Measurements from ENCODE around the gene OVCA2.

OVCA2 gene

GRCh38 chr17:2067048-2067561 lies 25.3 kb downstream of the OVCA2 start:
- DNase-seq: no peak

DNA sequence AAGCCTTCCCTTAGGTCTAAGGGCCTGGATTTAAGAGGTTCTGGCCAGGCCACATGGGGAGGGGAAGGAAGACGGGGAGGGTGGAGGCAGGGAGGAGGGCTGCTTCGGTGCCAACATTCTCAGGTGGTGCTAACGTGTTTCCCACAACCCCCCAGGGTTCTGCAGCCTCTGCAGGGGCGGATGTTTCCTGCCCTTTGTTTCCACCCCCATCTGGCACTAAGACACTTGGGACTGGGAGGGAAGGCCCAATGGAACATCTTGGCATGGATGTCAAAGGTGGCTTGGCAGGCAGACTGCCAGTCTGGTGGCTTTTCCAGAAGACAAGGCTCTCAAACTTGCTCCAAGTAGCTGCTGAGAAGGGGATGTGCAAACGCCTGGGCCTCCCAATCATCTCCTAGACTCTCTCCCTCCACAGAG lies 25.8 kb downstream of the OVCA2 start:
- DNase-seq: no peak

- DNase-seq: no peak
Observed at GRCh38 chr17:2068031-2068518, 26.3 kb downstream of the OVCA2 start.

- no peak for DNase-seq
Observed at GRCh38 chr17:2068519-2069051, 26.8 kb downstream of the OVCA2 start.

DNA sequence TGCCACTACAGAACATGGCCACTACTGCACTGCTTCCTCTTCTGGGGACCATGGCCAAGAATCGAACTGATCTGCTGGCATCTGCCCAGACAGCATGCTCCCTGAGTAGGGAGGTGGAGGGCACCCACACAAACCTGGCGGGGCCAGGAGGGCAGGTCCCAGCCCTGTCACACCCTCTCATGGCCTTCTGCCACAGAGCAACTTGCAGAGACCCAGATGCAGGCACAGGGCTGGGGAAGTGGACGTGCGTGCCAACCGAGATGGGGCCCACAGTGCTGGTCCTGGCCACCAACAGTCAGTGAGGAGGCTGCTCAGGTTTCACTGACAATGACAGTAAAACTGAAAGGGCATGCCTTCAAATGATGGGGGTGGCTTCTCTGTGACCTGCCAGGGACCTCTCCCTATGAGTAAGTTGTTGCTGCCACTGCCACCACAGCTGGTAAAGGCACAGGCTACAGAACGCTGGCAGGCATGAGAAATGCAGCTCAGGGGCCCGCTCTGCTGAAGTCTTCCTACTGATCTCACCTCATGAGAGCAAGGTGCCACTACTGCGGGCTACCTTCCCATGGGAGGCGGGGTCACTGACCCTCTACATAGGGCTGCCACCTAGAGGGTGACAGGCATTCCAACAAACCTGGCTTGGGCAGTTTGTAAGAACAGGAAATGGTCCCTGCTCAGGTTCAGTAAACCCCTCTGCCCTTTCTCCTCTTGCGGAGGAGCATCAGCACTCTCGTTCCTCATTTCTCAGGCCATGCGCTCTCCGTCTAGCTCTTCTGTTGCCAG lies 28.6 kb downstream of the OVCA2 start:
- peak; percentile 77 for DNase-seq

DNA sequence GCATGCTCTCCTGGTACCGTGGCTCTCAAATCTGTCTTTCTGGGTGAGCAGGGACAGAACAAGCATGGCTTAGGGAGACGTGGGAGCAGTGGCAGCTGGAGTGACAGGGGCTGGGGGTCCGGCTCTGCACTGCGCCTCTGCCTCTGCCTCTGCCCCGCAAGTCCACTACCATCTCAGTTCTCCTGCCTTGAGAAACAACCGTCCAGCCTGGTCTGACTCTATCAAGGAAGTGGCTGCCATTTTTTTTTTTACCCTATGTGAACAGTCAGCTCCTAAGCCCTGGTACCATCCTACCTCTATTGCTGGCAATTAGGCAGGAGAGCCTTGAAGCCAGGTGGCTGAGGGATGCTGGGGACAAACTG lies 29.2 kb downstream of the OVCA2 start:
- no peak for DNase-seq

DNA sequence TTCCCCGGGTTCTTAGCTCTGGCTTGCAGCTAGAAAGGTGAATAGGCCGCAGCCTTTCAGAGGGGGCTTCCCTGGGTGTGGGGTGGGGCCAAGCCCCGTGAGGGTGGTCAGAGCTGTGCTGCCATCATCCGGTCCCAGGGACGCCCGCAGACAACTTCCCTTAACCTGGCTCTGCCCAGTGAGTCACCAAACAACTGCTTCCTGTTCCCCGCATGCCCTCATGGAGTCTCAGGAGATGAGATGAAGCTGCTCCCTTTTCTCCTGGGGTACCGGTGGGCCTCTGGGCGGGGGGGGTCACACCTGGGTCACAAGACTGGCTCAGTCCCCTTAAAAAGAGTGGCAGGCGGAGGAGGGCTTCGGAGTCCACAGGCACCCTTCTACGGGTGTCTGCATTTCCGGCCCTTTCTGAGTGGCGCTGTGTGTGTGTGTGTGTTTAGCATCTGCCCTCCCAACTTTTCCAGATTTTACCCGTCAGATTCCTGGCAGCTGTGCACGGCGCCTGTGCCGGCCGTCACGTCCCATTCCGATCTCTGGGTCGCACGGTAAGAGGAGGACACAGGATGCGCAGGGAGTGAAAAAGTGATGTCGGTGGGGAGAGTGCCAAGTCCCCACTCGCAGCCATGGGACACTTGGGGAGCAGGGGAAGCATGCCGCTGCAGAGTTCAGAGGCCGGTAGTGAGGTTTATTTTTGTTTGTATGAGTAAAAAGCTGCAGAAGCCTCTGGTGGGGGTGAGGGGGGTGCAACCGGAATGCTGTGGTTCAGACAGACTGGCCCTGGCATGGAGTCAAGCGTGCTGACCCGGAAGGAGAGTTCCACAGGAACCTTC lies 29.8 kb downstream of the OVCA2 start:
- DNase-seq: no peak

GRCh38 chr17:2074919-2075318 lies 33.1 kb downstream of the OVCA2 start:
- DNase-seq: no peak

GRCh38 chr17:2075336-2076086 lies 33.7 kb downstream of the OVCA2 start:
- no peak for DNase-seq

GRCh38 chr17:2076087-2076984 lies 34.5 kb downstream of the OVCA2 start:
- no peak for DNase-seq

GRCh38 chr17:2077040-2077439 lies 35.2 kb downstream of the OVCA2 start:
- no peak for DNase-seq

DNA sequence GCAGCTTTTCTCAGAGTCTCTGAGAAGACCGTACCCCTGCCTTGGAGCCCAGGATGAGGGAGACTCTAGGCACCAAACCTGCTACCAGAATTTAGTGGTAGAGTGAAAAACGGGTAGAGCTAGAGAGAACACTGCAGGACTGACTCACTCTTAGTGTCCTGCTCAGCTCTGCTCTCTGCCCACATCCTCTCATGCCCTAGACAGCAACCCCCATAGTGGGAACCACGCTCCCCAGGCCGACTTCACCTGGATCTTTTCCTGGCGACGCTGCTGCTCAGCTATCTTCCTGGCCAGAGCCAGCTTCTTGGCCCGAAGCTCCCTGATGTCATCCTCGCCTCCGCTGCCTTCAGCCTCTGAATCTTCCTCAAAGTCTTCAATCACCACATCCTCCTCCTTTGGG lies 39.7 kb downstream of the OVCA2 start:
- no peak for DNase-seq

- no peak for DNase-seq
Observed at GRCh38 chr17:2082003-2082781, 40.4 kb downstream of the OVCA2 start.

GRCh38 chr17:2083613-2084035 lies 41.8 kb downstream of the OVCA2 start:
- no peak for DNase-seq

DNA sequence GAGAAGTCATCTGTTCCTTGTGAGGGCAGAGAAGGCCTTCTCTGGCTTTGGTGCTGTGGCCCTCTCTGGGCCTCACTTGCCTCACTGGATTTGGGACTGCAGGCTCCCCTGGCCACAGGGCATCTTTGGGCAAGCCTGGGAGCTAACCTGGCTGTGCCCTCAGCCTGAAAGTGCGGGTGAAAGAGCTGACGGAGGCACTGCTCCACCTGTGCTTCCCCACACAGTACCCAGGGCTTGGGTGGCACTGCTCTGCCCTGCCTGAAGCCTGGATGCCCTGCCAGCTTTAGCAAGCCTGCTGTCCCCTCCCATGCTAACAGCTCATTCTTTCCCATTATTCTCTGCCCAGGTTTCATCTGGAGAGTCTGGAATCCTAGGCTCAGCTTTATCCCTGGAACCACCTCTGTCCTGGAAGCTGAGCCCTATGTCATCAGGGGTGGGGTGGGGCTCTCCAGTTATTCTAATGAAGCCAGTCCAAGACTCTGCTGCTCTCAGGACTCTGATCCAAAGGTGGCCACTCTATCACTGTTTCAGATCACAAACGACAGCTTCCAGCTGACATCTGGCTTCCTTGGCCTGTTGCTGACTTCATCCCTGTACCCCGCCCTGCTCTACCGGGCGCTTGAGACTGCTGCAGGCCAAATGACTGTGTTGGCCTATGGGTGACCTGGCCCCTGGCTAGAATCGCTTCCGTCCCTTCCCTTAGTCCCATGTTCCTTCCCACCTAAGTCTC lies 42.4 kb downstream of the OVCA2 start:
- no peak for DNase-seq

DNA sequence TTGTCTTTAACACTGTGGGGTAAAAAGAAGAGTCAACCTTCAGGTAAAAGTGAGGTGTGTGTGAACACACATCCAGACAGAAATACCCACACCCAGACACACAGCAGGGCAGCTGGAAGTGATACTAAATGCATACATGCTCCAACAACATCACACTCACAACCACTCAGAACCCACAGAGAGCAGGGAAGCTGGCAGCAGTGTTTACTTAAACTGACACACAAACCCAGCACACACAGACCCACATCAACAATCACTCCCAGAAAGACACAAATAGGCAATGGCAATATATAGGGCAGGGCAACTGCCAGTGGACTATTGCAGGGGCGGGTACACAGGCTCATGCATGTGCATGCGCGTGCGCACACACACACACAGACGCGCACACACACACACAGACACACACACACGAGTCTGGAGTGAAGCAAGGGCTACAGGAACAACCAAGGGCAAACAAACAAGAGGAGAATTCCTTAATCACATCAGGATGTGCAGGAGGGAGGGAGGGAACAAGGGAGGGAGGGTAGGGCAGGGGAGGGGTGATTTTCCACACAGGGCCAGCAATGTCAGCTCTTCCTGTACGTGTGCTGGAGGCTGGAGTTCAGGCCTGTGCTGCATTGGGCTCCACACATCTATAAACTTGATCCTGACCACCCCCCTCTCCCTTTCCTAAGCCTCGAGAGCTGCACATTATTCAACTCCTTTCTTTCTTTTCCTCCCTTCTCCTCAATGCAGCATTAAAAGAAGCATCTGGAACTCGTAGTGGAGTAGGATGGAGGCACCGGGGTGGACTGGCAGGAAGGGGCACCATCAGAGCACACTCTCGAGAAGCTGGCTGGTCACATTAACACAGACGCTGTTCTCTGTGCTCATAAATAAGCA lies 43.2 kb downstream of the OVCA2 start:
- no peak for DNase-seq

GRCh38 chr17:2085648-2085949 lies 43.8 kb downstream of the OVCA2 start:
- DNase-seq: no peak

DNA sequence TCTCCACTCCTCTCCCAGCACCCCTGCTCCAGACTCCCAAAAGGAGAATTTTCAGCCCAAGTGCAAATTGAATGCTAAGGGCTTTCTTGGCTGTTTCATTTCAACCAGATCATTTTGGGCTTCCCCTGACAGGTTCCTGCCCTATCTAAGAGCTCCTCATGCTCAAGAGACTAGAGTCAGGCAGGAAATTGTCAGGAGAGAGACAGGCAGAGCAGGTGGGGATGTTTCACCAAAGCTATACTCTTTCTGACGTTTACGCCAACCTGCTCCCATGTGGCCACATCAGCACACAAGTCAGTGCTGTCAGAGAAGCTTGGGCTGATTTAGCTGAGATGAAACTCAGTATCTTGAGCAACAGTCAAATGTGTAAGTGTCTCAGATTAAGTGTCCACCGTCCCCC lies 44.5 kb downstream of the OVCA2 start:
- no peak for DNase-seq

DNA sequence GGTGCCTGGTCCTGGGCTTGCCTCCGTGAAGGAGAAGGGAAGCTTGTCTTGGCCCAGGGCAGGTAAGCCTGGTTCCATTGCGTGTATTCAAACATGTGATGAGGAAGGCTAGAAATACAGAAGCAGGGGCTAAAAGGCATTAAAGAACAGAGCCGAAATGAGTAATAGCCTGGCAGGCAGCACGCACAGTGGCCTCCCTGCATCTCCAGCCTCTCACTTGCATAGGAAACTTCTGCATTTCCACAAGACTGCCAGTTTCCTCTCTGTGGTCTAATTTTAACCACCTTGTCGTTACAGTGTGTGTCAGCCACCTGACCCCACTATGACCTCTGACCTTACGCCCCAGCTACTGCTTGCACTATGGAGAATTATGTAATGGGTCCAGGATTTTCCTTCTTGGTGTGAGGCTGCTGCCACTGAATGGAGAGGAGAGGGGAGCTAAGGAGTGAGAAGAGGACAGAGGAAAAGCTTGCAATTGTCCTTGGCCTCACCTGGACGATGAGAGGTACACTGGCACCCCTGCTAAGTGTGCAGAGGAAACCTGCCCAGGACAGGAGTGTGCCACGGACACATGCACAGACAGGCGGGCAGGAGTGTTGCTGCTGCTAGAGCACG lies 45.9 kb downstream of the OVCA2 start:
- peak; percentile 64 for DNase-seq

All from stimulated activated CD4-positive, alpha-beta T cell treated with anti-CD3 and anti-CD28 coated beads, Interleukin-4, amount 100 ng/mL, for 24 hours (primary cell).